Measurements from ENCODE around the gene KRT31.

Gene KRT31

DNA sequence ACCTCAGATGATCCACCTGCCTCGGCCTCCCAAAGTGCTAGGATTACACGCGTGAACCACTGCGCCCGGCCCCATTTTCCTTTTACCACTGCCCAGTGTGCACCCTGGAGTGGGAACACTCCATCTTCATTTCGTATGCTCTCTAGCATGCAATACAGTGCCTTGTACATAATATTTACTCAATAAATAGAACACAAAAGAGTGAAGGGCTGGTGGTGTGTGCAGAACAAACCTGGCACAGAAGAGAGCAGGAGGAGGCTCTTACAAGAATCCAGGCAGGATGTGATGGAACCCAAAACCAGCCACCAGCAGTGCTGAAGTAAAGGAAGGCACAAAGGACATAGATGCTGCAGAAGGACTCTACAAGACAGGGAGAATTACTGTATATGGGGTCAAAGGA, 19.7 kb upstream of the KRT31 start:
- H3K36me3 ChIP-seq (ENCODE audit: control insufficient read depth, insufficient read depth, low read length): no peaks in the 10 kb centered on the region

DNA sequence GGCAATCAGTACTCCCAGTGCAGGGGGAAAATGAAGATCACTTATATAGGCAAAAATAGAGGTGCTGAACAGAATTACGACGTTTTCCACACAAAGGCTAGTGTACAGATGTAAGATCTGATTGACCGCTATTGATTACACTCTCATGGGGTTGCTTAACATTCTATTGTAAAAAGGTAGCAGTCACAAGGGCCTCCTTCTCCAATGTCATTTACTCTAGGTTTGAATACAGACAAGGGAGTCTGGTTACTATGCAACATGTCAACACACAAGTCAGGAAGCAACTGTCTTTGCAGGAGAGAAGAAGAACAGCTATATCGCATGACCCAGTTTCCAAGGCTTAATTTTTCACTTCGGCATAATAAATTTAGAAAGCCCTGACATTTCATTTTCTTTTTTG, 19.1 kb upstream of the KRT31 start:
- no peak for DNase-seq (ENCODE audit: extremely low read depth, insufficient read length)
- Histone ChIP-seq H3K36me3 (ENCODE audit: control insufficient read depth, insufficient read depth, low read length) (no peaks in the 10 kb centered on the region), H3K27me3 (replicated peaks; ENCODE audit: control insufficient read depth, insufficient read depth, low read length) (no peaks in the 10 kb centered on the region), H3K4me3 (replicated peaks; ENCODE audit: low read depth, low read length) (no peak overlapping the region)
- TF ChIP-seq, protein P1, sequence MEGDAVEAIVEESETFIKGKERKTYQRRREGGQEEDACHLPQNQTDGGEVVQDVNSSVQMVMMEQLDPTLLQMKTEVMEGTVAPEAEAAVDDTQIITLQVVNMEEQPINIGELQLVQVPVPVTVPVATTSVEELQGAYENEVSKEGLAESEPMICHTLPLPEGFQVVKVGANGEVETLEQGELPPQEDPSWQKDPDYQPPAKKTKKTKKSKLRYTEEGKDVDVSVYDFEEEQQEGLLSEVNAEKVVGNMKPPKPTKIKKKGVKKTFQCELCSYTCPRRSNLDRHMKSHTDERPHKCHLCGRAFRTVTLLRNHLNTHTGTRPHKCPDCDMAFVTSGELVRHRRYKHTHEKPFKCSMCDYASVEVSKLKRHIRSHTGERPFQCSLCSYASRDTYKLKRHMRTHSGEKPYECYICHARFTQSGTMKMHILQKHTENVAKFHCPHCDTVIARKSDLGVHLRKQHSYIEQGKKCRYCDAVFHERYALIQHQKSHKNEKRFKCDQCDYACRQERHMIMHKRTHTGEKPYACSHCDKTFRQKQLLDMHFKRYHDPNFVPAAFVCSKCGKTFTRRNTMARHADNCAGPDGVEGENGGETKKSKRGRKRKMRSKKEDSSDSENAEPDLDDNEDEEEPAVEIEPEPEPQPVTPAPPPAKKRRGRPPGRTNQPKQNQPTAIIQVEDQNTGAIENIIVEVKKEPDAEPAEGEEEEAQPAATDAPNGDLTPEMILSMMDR (IDR thresholded peaks at IDR 0.05; ENCODE audit: insufficient read depth, low read length, poor library complexity, severe bottlenecking): no peak

More for the DNA sequence above, 19.7 kb upstream of the KRT31 start:
- no peak for DNase-seq (ENCODE audit: extremely low read depth, insufficient read length)
- TF ChIP-seq, protein P1 (IDR thresholded peaks at IDR 0.05; ENCODE audit: insufficient read depth, low read length, poor library complexity, severe bottlenecking): no peak
- no peak overlapping the region for H3K4me3 ChIP-seq (replicated peaks; ENCODE audit: low read depth, low read length)
- no peaks in the 10 kb centered on the region for H3K27me3 ChIP-seq (replicated peaks; ENCODE audit: control insufficient read depth, insufficient read depth, low read length)

DNA sequence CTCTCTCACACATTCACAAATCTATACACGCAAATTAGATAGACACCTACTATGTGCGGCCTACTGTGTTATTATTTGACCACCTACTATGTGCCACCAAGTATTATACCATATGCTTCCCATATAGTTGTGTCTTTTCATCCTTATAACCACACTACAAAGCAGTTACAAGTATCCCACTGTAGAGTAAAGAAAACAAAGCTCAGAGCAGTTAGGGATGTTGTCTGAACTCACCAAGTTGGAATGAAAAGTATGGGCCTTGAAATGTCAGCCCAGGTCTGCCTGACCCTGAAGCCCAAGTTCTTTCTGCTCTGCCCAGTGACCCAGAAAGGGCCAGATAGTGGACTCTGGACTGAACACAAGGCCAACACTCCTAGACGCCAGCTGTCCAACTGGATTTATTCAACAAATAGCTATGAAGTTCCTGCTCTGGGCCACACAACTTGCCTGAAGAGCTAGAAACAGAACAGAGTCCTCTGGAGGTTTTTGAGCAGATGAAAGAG, 18.5 kb upstream of the KRT31 start:
- Histone ChIP-seq H3K4me3 (replicated peaks; ENCODE audit: low read depth, low read length) (no peak overlapping the region), H3K36me3 (ENCODE audit: control insufficient read depth, insufficient read depth, low read length) (no peaks in the 10 kb centered on the region), H3K27me3 (replicated peaks; ENCODE audit: control insufficient read depth, insufficient read depth, low read length) (no peaks in the 10 kb centered on the region)
- no peak for DNase-seq (ENCODE audit: extremely low read depth, insufficient read length)
- TF ChIP-seq, protein P1 (IDR thresholded peaks at IDR 0.05; ENCODE audit: insufficient read depth, low read length, poor library complexity, severe bottlenecking): no peak

DNA sequence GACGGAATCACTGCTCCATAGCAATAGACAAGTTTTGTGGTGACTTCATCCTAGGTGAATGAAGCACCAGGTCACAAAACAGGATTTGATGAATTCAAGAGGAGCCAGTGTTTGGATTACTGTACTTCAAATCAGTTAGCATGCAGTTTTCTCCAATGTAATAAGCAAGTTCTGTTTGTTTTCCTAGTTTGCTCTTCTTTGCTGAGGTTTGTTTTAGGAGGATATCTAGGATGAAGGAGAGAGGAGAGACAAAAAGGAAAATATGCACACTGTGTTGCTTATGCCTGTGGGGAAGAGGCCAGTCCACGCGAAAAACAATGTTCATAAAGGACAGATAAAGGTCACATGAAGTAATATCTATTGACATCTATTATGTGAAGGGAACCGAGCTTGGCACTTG, 18.0 kb upstream of the KRT31 start:
- DNase-seq (ENCODE audit: extremely low read depth, insufficient read length): no peak
- H3K36me3 ChIP-seq (ENCODE audit: control insufficient read depth, insufficient read depth, low read length): no peaks in the 10 kb centered on the region
- no peaks in the 10 kb centered on the region for H3K27me3 ChIP-seq (replicated peaks; ENCODE audit: control insufficient read depth, insufficient read depth, low read length)
- H3K4me3 ChIP-seq (replicated peaks; ENCODE audit: low read depth, low read length): no peak overlapping the region
- TF ChIP-seq, protein P1 (IDR thresholded peaks at IDR 0.05; ENCODE audit: insufficient read depth, low read length, poor library complexity, severe bottlenecking): no peak

DNA sequence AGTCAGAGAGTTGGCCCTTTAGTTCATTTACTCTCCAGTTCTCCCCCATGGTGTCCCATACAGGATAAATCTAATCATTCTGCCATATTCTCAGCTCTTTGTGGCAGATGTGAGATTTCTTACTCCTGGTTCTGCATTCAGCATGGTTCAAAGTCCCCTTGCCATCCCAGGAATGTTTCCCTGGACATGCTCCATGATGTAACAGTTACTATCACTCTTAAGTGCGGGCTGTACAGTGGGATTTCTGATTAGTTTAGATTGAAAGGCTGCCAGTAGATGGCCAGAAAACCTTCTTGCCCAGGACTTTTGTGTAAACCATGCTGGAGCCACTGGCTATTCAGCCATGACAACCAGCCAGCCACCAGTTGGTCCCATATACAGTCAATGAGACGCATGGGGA, 16.6 kb upstream of the KRT31 start:
- Histone ChIP-seq H3K36me3 (ENCODE audit: control insufficient read depth, insufficient read depth, low read length) (no peaks in the 10 kb centered on the region), H3K4me3 (replicated peaks; ENCODE audit: low read depth, low read length) (no peak overlapping the region), H3K27me3 (replicated peaks; ENCODE audit: control insufficient read depth, insufficient read depth, low read length) (no peaks in the 10 kb centered on the region)
- TF ChIP-seq, protein P1 (IDR thresholded peaks at IDR 0.05; ENCODE audit: insufficient read depth, low read length, poor library complexity, severe bottlenecking): no peak
- DNase-seq (ENCODE audit: extremely low read depth, insufficient read length): no peak

DNA sequence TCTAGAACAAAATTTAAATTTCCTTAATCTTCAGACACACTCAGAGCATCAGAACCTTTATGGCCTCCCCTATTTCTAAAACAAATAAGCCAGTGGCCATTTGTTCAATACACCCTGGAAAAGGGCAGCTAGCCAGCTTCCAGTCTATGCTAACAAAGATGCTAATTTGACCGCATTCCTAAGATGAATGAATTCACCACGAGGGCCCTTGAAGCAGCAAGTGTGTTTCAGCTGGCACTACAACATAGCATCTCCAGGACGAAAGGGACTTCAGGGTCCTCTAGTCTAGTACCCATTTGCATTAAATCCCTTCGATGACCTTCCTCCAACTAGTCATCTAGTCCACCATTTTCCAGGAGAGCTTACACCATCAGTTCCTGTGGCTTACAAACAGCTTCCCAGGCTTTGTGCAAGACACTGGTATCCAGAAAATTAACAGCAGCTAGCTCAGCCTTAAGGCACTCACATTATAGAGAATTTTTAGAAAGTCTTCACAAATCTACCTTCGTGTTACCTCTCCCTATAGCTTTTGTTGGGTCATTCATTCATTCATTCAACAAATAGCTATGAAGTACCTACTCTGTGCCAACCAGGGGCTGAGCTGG, 16.0 kb upstream of the KRT31 start:
- Histone ChIP-seq H3K27me3 (replicated peaks; ENCODE audit: control insufficient read depth, insufficient read depth, low read length) (no peaks in the 10 kb centered on the region), H3K4me3 (replicated peaks; ENCODE audit: low read depth, low read length) (no peak overlapping the region), H3K36me3 (ENCODE audit: control insufficient read depth, insufficient read depth, low read length) (no peaks in the 10 kb centered on the region)
- DNase-seq (ENCODE audit: extremely low read depth, insufficient read length): no peak
- TF ChIP-seq, protein P1 (IDR thresholded peaks at IDR 0.05; ENCODE audit: insufficient read depth, low read length, poor library complexity, severe bottlenecking): no peak

All from GM06990 (cell line).